HT1080 (cell line): ENCODE data around the gene NKD1. TPM values are rescaled to one million over a fixed set of nuclear protein-coding genes. Genes with fewer than 3 reads are reported as not detected.

Experiments used
- DNase-seq: peaks from one replicate; pipeline ENCODE4 v3.0.0-alpha.2; 2015; ENCODE audit warnings: low read depth
- total RNA-seq: library from RNA; depleted of rRNA; stranded (reverse); fragments of >200 nt; shearing (Covaris generic); gene quantifications from 2 replicates; pipeline ENCODE4 v1.2.3, GENCODE V29; 2014

Gene NKD1
- total RNA-seq, 1 experiment from 2014 or later, result 0.10 TPM

DNA sequence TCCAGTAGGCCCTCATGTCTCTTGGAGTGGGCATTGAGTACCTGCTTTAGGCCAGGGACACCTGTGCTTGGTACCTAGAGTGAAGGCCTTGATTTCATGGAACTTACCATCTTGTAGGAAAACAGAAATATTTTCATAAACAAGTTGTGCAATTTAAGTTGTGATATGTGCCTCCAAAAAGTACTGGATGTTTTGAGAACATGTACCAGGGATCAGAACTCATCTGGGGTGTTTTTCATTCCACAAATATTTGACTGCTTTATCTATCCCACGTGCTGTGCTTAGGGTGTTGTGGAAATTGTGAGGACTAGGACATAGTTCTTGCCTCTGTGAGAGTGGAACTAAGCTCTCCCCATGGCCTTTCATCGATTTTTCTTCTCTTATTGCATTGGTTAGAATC, 8.8 kb downstream of the NKD1 start:
- no peak for DNase-seq

DNA sequence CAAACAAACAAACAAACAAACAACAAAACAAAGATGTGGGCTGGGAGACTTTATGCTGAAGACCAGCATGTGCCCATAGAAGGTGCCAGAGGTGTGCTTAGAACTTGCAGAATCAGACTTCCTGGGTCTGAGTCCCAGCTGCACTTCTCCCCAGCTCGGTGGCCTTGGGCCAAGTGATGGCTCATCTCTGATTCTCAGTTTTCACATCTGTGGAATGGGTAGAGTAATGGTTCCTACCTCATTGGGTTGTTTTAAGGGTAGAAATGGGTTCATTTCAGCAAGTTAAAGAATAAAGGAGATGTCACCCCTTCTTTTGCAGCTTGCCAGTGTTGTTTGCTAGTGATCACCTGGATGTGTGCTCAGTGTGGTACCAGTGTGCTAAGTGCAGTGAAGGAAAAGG, 10.7 kb downstream of the NKD1 start:
- DNase-seq, result no peak

DNA sequence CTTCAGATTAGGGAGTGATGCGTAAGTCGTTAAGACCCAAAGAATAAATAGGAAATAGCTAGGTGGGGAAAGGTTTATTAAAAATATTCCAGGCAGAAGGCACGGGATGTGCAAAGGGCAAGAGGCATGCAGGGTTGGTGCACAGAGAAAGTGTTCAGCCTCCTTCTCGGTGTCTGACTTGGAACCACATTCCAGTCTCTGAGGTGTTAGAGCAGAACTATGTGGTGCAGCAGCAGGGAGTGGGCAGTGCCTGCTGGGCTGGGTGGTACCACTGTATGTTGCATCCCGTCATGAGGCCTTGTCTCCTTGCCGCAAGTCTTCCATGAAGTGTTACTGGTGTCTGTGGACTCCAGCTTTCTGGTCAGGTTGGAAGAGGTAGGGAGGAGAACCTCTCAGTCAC, 11.1 kb downstream of the NKD1 start:
- no peak for DNase-seq

DNA sequence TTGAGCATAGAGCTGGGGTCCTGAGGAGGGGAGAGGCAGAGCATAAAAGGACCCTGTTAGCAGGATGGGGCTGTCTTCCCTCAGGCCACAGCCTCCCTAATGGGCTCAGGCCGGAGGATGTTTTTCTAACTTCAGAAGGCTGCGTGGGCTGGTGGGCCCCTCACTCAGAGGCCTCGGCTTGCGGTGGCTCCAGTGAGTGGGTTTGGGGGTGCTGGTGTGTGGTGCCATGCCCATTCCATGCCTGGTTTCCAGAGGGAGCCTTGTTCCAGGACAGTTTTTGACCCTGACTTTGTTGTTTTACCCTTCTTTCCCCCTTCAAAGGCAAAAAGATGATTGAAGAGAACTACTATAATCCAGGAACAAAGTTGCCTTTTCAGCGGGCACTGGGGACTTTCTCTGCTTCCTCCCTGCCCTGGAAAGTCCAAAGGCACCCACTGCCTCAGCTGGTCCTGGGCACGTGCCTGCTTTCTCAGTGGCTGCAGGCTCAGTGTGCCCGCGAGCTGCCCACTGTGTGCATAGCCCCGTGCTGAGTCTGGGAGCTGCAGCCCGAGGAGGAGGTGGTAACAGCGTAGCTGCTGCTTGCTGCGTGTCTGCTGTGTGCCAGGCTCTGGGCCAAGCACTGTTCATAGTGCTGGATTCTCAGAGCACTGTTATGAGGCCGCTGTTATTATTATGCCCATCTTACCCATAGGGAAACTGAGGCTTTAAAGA, 11.8 kb downstream of the NKD1 start:
- no peak for DNase-seq

DNA sequence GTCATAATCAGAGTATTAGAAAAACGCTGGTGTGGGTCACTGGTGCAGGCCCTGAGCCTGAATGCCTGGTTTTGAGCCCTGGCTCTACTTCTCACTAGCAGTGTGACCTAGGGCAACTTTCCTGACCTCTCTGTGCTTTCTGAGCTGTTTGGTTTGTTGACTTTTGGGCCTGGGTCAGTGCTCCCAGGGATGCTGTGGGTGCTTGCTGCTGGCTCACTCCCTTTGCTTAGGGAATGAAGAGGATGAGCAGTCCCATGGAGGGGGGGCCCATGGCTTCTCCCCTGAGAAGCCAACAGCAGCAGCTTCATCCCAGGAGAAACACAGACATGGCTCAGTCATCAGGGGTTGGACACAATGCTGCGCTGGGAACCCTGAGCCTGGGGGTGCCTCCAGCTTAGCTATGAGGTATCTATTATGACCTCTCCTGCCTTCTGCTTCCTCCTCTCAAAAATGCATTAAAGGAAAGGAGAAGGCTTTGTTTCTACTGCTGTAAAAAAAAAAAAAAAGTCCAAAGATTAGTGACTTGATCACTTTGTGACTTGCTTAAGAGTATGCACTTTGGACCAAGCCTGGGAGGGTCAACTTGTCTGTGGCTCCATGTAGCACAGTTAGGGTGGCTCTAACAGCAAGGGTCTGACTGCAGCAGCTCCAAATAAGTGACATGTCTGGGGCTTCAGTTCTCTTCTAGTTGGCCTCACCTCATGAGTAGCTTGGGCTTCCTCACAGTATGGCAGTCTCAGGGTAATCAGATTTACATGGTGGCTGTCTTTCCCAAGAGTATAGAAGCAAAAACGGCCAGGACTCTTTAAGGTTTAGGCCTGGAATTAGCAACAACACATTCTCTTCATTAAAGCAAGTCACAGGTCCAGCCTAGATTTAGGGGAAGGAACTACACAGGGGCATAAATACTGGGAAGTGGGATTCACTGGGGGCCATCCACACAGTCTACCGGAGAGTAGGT, 13.0 kb downstream of the NKD1 start:
- DNase-seq, result no peak

DNA sequence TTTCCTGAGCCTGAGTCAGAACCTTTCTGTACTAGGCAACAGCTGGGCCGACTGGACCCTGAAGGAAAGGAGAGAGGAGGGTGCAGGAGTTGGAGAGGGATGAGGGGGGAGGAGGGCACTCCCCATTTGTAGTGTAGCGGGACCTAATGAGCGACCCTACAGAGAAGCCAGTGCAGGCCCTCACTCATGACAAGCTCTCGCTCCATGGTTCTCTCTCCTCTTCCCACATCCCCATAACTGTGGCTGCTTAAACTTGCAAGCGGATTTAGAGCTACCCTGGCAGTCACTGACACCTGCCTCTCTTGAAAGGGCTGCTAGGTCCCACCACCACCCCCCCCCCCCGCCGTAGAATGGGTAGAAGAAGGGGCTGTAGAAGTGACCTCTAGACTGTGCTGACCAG, 14.5 kb downstream of the NKD1 start:
- DNase-seq, result no peak

DNA sequence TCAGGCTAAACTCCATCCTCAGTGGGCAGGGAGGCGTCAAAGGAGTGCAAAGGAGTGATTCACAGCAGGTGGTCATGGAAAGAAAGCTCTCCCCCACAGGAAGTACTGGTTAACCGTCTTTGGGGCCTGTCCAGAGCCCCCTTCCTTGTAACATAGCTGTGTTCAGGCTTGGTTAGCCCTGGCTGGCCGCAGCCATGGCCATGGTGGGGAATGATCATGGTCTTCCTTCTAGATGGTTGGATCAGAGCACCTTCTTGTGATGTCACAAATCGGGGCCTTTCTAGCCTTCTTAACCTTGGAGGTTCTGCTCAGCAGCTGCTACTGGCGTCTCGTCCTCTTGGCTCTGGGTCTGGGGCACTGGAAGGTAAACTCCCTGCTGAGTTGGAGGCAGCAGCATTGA, 15.8 kb downstream of the NKD1 start:
- DNase-seq, result no peak

DNA sequence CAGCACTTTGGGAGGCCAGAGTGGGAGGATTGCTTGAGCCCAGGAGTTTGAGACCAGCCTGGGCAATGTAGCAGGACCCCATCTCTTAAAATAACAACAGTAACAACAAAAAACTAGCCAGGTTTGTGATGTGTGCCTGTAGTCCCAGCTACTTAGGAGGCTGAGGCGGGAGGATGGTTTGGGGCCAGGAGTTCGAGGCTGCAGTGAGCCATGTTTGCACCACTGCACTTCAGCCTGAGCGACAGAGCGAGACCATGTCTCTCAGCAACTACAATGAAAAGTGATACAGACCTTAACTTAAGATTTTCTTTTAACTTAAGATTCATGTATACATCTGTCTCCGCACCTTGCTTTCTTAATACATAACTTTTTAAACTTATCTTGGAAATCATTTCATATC, 17.2 kb downstream of the NKD1 start:
- no peak for DNase-seq

DNA sequence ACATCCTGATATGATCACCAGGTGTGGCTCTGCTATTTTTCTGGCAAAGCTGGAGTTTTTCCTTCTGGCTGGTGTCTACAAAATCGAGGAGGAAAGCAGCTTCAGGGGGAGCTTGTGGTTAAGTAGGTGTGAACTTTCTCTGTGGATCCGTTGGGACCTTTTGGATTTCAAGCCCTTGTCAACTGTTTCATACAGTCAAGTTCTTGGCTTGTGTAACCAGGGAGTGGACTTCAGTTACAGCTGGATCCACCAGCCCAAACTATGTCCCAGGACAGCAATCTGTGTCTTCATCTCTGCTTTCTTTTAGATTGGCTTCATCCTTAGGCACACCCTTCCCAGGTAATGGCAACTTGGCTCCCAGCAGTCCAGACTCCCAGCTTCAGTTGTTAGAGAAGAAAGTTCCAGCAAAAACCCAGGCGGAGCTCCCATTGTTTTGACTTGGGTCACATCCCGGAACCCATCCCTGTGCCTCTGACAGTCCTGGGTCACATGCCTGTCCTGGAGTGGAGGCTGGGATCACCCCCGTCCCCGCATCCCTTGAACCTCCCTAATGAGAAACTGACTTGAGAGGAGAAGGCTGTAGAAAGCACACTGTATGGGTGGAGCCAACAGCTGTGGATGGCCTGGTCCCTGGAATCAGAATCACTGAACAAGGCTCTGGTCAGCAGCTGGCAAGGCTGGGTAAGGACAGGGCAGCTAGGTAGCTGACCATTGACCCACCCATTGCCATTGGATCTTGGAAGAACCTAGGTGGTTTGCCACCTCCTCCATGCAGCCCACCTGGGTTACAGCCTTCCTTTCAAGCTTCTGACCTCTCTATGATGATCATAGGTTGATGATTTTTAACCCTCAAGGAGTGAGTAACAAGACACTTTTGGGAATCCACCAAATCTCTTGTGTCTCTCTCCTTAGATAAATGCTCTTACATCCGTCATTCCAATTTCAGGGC, 18.1 kb downstream of the NKD1 start:
- DNase-seq, result no peak

DNA sequence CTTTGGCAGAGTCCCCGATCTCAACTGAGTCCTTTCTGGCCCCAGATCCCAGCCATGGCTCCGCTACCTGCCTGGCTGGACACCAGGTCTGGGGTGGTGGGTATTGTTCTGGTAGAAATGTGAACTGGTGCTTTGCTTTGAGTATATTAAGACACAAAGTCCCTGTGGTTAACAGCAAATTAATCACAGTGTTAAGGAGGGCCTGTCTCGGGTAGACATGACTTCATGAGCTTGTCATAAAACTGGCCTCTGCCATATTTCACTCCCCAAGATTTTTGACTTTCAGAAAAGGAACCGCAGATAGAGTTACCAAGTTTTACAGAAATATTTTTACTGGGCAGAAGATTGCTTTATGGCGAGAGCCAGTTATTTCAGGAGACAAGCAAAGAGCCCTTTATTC, 19.5 kb downstream of the NKD1 start:
- DNase-seq, result no peak

DNA sequence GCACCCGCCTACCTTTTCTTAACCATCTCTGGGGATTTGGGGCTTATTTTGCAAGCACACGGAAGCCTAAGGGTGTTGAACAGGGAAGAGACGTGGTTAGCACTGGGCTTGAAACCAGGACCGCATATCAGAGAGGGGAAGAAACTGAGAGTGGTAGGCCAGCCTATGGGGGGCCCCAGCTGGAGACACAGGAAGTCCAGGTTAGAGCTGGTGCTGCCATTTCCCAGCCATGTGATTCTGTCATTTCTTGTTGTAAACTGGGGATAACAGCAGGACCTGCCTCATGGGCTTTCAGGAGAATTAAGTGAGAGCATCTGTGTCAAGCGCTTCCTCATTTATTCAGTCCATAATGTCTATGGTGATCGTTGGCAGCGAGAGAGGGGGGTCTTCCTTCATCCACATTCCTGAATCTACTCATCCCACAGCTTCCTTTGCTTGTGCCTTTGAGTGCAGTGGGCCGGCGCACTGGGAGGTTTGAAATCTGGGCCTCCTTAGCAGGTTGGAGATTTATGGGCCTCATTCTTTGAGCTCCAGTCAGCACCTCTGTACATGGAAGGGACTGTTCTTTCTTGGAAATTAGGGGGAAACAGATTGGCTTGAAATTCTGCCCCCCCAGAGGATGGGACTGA, 20.1 kb downstream of the NKD1 start:
- DNase-seq, result no peak

DNA sequence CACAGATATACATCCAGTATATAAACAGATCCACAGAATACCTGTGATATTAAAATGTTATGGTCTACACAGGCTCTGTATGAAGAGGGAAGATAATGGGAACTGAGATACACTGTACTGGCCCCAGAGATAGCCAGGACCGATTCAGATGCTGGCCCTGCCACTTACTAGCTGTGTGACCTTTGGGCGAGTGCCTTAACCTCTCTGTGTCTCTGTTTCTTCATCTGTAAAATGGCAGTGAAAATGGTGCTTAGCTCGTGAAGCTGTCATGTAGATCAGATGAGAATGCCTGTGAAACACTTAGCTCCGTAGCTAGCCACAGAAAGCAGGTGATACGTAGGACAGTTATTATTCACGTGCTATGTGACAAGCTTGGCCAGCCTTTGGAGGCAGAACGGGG, 22.2 kb downstream of the NKD1 start:
- no peak for DNase-seq

DNA sequence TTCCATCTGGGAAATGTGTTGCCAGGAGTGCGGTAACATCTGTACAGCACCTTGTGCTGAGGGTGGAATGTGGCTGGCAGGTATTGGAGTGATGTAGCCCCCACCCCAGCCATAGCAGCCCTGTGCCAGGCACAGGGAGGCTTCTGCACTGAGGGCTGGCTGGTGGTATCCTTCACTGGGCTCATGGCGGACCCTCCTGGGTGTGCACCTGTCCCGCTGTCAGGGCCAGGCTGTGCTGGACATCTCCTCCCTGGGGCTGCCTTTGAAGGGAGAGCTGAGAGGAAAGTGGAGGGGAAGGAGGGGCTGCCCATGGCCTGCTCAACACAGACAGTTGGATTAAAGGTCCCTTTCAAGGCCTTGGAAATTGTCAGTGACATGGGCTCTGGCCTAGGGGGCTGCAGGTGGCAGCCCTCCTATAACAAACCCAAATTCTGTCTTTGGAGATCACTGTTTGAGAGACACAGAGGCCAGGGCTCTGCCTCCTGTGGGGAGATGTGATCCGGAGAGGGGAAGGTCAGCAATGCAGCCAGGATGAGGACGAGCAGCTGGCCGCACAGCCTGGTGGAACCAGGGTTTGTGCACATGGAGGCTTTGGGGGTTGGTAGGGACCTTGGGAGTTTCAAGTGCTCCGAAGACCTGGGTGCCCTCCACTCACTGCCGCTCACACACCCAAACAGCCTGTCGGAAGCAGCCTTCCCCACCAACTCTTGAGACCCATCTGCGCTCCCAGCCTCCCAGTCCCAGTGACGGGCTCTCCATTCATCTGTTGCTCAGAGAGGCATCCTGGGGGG, 22.8 kb downstream of the NKD1 start:
- DNase-seq, result no peak

DNA sequence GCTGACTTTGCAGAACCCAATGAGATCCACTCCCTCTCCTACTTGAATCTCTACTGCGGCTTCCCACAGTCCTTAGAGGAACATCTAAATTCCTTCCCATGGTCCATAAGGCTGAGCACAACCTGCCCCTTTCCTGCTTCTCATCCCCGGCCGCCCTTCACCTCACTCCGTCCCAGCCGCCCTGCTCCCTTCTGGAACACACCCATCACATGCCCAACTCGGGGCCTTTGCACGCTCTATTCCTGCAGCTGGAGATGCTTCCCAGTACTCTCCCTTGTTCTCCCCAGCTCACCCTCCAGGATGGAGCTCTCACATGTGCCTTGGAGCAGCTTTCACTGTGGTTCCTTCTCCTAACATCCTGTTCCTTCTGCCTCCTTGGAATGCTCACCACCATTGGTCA, 23.6 kb downstream of the NKD1 start:
- DNase-seq, result no peak

DNA sequence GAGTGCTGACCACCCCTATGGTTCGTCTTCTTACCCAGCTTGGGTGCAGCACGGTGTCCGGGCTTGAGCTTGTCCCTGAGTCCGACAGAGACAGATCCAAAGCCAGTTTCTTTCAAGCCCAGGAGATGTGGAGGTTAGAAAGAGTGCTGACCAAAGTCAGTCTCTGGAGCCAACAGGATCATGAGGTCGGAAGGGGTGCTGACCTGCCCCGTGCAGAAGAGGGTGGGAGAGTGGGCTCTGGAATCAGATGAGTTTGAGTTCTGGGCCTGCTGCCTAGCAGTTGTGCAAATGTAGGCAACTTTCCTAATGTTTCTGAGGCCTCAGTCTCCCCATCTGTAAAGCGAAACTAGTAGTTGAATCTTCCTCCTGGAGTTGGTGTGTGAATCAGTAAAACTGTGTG, 24.5 kb downstream of the NKD1 start:
- no peak for DNase-seq

DNA sequence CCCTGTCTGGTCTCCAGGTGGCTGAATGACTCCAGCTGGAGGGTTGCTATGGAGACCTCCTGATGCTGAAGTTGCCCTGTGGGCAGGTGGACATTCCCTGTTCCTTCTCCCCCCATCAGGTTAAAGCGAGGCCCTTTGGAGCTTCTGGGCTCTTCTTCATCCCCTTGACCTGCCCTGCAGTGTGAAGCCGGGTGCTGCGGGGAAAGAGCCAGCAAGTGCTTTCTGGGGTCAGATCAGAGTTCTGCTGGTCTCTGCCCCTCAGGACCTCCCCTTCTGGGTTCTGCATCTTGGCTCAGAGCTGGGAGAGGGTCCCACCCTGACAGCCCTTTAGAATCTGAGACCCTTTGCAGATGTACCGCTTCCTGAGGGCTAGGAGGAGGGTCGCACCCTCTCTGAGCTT, 25.1 kb downstream of the NKD1 start:
- no peak for DNase-seq

DNA sequence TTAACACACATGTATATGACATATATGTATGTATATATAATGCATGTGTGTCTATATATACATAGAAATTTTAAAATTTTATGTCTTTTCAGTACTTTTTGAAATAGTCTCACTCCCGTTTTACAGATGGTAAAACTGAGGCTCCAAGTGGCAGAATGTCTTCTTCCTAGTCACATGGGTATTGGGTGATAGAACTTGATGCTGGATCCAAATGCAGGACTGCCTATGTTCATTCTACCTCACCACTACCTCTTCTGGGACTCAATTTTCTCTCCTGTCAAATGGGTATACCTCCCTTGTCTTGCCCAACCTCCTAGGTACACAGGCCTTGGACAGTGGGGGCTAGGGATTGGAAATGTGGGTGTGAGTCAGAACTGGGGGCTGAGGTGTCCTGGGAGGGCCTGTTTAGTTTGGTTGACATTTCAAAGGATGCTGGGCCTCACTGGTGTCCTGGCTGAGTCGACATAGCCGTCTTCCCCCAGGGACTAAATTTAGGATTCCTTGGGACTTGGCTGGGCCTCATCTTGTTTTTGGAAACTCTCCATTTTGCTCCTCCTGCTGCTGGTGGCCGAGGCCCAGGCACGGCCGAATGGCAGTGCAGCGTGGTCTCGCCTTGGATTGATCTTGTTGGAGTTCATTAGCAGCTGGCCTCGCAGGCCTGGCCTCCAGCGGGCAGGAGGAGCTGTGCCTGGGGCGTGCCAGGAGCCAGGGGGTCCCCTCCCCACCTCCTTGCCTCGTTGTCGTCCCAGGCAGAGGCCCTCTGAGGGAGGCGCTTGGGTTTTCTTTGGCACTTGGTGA, 25.9 kb downstream of the NKD1 start:
- no peak for DNase-seq

DNA sequence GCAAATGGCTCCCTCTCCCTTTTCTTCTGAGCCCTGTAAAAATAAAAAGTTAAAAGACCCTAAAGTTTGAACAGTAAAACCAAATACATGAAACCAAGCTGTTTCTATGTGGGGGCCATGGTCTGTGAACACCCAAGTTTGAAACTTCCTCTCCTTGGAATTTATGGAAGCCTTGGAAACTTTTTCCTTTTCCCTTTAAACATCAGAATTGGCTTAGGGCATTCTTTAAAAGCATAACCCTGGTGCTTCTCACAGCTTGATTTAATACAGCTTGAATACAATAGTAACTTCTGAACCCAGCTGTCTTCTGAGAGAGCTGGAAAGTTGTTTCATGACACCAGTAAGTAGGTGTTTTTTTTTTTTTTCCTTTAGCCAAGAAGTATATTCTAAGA, 26.5 kb downstream of the NKD1 start:
- DNase-seq, result no peak

DNA sequence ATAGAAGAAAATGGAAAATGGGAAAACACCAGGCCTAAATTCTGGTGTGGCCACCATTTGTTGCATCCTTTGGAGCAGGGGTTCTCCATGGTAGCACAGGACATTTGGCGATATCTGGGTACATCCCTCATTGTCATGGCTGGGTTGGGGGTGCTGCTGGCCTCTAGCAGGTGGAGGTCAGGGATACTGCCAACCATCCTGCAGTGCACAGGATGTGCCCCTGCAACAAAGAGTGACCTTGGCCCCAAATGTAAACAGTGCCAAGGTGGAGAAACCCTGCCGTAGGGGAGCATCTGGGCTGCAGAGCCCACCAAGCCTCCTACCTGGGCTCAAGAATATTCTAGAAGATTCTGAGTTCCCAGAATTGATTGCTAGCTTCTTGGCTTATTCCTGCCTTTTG, 27.5 kb downstream of the NKD1 start:
- DNase-seq, result no peak
